ENCODE results near the gene ZNF652.
A peak's percentile ranks its signal among the peaks of the same experiment; 100 is the strongest.
"Not testable (repeated sequence)": the region's sequence is repeated elsewhere in the genome, so short reads cannot be mapped to it uniquely, and the experiment has no call there.

ZNF652 gene

DNA sequence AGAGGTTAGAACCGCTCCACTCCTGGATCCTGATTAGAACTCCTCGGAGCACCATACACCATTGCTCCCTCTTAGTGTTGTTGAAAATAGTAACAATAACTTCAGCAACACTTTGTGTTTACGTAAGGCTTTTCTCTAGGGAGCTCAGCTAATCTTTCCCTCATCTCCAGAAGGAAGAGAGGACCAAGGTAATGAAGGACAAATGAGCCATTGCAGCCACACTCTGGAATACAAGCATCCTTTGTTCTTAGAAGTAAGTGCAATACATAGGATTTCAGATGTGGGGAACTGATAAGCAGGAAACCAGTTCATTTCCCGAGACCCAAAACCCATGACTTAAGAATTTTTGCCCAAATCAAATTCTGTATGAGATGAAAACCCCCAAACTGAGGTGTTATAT is 22.9 kb upstream of the ZNF652 start:
- DNase-seq: peak; percentile 82

- DNase-seq: no peak
Observed at GRCh38 chr17:49383060-49383459, 21.0 kb upstream of the ZNF652 start.

GRCh38 chr17:49382556-49382955 is 20.5 kb upstream of the ZNF652 start:
- DNase-seq: no peak

DNA sequence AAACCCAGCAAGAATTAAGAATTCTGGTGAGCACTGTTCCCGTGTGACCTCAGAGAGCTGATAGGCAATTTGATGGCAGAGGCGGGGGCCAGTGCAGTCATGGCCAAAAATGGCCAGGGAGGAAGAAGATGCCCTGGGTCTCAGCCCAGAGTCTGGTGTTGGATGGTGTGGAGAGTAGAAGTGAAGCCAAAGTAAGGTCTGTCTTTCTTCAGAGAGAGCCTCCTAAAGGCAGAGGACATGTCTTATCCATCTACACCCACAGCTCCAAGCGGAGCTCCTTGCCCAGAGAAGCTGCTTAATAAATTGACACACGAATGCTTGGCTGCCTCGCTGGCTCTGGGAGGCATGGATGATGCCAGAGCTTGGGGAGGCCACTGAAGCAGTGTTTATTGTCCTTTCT is 19.7 kb upstream of the ZNF652 start:
- DNase-seq: no peak

- no peak for DNase-seq
Observed at GRCh38 chr17:49381033-49381432, 19.0 kb upstream of the ZNF652 start.

- DNase-seq: no peak
Observed at GRCh38 chr17:49379926-49380325, 17.9 kb upstream of the ZNF652 start.

DNA sequence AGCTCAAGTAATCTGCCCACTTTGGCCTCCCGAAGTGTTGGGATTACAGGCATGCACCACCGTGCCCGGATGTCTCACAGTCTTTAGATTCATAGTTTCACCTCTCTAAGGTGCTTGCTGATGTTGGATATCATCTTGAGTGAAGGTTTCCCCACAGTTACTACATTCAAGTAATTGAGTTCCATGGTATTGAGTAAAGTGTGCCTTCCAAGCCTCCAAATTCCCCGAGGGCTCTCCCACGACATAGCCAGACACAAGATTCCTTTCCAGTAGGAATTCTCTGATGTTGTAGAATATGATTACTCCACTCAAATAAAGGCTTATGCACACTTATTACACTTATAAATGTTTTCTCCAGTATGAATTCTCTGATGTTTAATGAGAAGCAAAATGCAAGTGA is 16.3 kb upstream of the ZNF652 start:
- no peak for DNase-seq

GRCh38 chr17:49375544-49375943 is 13.5 kb upstream of the ZNF652 start:
- no peak for DNase-seq

DNA sequence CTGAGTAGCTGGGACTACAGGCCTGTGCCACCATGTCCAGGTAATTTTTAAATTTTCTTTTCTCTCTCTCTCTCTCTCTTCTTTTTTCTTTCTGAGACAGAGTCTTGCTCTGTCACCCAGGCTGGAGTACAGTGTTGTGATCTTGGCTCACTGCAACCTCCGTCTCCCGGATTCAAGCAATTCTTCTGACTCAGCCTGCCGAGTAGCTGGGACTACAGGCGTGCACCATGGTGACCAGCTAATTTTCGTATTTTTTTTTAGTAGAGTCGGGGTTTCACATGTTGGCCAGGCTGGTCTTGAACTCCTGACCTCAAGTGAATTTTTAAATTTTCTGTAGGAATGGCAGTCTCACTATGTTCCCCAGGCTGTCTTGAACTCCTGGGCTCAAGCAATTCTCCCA is 11.1 kb upstream of the ZNF652 start:
- DNase-seq: no peak

DNA sequence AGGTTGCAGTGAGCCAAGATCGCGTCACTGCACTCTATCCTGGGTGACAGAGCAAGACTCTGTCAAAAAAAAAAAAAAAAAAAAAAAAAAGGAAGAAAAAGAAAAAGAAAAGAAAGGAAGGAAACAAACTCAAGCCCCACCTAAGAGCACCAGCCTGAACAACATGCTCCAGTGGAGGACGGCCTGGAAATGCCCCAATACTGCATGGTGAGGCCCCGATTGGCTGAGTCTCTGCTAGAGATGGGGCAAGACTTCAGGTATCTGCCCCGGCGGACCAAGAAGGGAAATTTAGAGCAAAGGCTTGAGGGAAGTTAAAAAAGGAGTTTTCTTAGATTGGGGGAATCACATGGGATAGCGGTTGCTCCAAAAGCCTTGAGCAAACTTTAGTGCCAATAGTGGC is 10.4 kb upstream of the ZNF652 start:
- no peak for DNase-seq

GRCh38 chr17:49370971-49371834 is 9.2 kb upstream of the ZNF652 start:
- no peak for DNase-seq

GRCh38 chr17:49369760-49370159 is 7.7 kb upstream of the ZNF652 start:
- DNase-seq: no peak

DNA sequence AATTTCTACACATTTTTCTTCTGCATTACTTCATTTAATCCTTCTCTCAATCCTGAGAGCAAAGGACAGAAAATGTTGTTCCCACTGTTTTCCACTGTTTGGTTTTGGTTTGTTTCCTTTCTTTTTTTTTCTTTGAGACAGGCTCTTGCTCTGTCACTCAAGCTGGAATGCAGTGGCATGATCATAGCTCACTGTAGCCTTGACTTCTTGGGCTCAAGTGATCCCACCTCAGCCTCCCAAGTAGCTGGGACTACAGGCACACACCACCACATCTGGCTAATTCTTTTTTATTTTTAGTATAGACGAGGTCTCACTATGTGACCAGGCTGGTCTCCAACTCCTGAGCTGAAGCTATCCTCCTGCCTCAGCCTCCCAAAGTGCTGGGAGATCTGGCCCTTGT is 7.0 kb upstream of the ZNF652 start:
- no peak for DNase-seq

DNA sequence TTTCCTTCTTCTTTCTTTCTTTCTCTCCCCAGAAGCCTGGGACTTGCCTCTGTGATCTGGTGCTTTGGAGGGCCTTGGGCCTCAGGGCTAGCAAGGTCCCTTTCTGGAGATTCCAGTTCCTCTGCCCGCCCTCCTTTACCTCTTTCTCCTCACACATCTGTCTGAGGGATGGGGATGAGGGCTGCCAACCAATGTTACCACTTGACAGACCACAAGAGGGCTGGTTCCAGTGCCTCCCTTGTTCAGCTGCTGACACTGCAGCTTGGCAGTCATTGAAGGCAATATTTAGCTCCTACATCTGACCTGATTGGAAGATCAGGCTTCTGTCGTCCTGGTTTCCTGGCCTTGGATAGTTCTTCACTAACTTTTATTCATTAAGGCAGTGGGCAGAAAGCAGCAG is 3.6 kb upstream of the ZNF652 start:
- DNase-seq: peak; percentile 83

DNA sequence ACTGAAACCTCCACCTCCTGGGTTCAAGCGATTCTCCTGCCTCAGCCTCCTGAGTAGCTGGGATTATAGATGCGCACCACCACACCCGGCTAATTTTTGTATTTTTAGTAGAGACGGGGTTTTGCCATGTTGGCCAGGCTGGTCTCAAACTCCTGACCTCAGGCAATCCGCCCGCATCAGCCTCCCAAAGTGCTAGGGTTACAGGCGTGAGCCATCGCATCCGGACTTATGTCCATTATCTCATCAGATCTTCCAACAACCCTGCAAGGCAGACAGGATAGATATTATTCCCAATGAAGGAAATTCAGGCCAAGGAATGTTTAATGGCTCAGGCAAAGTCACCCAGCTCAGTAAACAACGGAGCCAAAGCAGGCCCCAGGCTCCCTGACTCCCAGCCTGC is 3.1 kb upstream of the ZNF652 start:
- DNase-seq: not testable (repeated sequence)

DNA sequence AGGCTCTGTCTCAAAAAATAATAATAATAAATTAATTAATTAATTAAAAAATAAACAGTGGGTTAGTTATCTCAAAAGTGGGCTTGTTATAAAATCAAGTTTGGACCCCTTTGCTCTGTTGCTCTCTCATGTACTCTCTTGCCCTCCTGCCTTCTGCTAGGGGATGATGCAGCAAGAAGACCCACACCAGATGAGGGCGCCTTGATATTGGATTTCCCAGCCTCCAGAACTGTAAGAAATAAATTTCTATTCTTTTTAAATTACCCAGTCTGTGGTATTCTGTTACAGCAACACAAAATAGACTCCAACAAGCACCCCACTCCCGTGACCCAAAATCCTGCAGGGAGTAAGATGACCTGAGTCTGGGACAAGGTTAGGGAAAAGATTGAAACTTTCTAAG is 2.1 kb upstream of the ZNF652 start:
- DNase-seq: no peak

DNA sequence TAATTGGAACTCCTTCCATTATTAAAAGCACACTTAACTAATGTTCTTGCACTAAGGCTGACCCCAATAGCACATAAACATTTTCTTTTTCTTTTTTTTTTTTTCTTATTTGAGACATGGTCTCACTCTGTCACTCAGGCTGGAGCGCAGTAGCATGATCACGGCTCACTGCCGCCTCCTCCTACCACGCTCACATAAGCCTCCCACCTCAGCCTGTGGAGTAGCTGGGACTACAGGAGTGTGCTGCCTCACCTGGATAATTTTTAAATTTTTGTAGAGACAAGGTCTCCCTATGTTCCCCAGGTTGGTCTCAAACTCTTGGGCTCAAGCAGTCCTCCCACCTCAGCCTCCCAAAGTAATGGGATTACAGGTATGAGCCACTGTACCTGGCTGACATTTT is 1.2 kb upstream of the ZNF652 start:
- DNase-seq: no peak

GRCh38 chr17:49362723-49363117 is 670 bp upstream of the ZNF652 start:
- no peak for DNase-seq

GRCh38 chr17:49361129-49361901 is 735 bp downstream of the ZNF652 start:
- DNase-seq: peak; percentile 75

DNA sequence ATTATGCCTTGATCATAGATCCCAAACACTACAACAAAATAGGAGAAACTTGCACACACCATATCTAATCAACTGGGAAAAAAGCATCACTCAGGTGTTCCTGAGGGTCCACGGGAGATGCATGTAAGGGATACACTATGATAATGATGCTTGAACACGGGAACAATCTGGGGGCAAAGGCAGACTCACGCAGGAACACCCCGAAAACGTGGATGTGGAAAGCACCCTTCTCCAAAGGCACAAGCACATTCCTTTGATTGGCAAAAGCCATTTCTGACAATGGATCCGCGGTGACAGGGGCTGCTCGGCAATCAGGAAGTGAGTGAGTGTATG is 1.3 kb downstream of the ZNF652 start:
- DNase-seq: no peak

DNA sequence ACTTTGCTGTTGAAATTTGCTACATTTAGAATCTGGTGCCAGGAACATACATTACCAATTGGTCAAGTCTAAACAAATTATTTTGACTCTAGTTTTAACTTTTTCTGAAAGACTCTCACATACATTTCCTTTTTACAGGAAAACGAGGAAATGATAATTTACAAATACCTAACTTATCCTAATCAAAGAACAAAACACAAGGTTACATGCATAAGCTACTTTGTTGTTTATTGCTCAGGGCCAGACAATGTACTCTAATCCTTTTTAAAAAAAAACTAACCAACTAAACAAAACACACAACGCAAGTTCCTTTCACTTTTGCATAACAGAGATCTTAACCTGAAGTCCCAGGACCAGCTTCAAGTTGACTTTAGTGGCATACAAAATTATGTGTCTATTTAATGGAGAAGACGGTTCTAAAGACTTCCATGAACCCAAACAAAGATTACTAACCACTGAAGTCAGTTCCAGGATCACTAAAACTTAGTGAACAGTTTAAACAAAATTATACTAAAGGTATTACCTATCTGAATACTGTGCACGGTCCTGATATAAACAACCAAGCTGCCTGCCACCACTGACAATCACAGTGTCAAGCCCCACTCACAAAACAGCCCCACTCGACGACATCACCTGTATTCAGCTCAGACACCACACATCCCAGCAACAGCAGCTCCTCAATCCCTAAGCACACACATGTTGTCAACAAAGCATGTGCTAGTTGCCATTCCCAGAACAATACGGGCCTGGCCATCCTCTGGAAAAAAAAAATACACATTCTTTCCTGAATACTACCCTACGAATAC is 1.9 kb downstream of the ZNF652 start:
- DNase-seq: peak; percentile 40

DNA sequence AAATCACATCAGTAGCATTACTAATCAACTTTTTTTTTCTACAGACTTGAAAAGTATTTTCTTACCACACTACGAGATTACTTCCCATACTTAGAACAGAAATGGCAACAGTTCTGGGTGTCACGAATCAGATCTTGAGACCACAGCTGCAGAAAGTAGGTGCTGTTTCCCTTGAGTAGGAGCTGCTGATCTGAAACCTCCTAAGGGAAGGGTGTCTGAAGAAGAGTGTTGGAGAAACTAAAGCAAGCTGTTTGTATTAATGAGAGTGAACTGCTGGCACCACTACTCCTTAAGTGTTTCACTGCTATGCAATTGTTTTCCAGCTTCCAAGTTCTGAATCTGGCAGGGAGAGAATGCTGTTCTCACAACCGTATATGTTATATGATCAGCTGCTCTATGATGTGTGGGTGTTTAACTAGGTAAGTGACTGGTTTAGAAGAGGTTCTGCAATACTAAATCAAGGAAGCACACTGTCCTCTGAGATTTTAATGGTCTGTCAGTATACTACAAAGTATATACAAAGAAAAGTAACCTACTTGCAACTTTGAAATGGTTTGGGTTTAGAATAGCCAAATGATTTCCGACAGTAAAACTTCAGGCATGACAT is 3.3 kb downstream of the ZNF652 start:
- peak; percentile 18 for DNase-seq

GRCh38 chr17:49357516-49357915 is 4.5 kb downstream of the ZNF652 start:
- DNase-seq: peak; percentile 2

Data from islet precursor cell (in vitro differentiated cells).